Spinal cord (tissue), 10 donors: ENCODE measurements around the gene TADA2B. TPM values are rescaled to one million over a fixed set of nuclear protein-coding genes. Genes with fewer than 3 reads are reported as not detected.

Source experiments
- DNase-seq, 6 donors: peaks; one replicate each; pipeline versions ENCODE4 v3.0.0 to v3.0.0-alpha.2; 2013 to 2015; ENCODE audit warnings: low spot score in 6 of 6, low read depth in 4 of 6
- H3K27ac ChIP-seq: one replicate; pipeline ENCODE4 v1.5.1; 2013; ENCODE audit warnings: low read depth, low read length, control low read depth
- H3K27me3 ChIP-seq: one replicate; pipeline ENCODE4 v1.6.1; 2013; ENCODE audit warnings: low read length; ENCODE audit not compliant: control insufficient read depth, insufficient read depth
- H3K36me3 ChIP-seq: one replicate; pipeline ENCODE4 v1.6.1; 2013; ENCODE audit warnings: low read length; ENCODE audit not compliant: control insufficient read depth, insufficient read depth
- H3K4me1 ChIP-seq: one replicate; pipeline ENCODE4 v1.6.1; 2013; ENCODE audit warnings: low read length; ENCODE audit not compliant: control insufficient read depth, insufficient read depth
- H3K4me3 ChIP-seq: one replicate; pipeline ENCODE4 v1.5.1; 2013; ENCODE audit warnings: low read depth, low read length, control low read depth
- H3K9me3 ChIP-seq: one replicate; pipeline ENCODE4 v1.6.1; 2013; ENCODE audit warnings: low read length; ENCODE audit not compliant: control insufficient read depth, insufficient read depth
- WGBS: methylation state at CpG from one replicate; pipeline ENCODE4 v1.1.5; 2013; ENCODE audit warnings: missing lambda C conversion rate; ENCODE audit not compliant: insufficient coverage; 5-methylcytosine and 5-hydroxymethylcytosine counted together
- polyA plus RNA-seq, 2 donors: library from polyadenylated mRNA; unstranded; fragments of 120-200 nt; gene quantifications; one replicate each; pipeline ENCODE4 v1.2.1, GENCODE V29; 2013; ENCODE audit not compliant: insufficient read length in 2 of 2
- total RNA-seq, 2 donors: library from RNA; depleted of rRNA in 1 of 2; stranded (reverse); fragments of 120-200 nt in 1 of 2; fragments of >200 nt in 1 of 2; gene quantifications; one replicate each; pipeline versions ENCODE4 v1.2.3 to v1.2.4, GENCODE V29; 2013 to 2014
- donor health status: healthy.

The TADA2B gene
- total and polyA plus RNA-seq, 4 donors = 16.3 to 30.1 (median 22.4) TPM

DNA sequence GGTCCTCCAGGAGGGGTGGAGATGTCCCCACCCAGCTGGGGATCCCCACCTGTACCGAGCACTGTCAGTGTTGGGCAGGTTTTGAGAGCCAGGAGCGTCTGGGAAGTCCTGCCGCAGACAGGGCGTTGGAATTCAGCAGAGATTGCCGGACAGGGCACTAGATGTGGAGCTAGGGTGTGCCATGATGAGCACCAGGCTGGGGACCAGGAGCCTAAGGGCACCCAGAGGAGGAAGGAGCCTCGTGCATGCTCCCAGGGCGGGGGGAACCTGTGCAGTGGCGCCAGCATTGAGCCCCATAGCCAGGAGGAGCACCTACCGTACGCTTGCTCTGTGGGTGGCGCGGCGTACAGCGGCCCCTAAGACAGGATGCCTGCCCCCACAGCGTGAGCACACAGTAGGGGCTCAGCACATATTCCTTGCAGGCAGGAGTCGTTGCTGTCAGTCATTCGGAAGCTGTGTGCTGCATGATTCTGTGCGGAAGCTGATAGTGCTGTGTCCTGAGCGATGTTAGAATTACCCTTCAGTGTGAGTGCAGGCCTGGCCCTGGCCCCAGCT is 18.8 kb upstream of the TADA2B start:
- Histone ChIP-seq H3K4me3 (no peak overlapping the region), H3K27ac (no peak overlapping the region)

DNA sequence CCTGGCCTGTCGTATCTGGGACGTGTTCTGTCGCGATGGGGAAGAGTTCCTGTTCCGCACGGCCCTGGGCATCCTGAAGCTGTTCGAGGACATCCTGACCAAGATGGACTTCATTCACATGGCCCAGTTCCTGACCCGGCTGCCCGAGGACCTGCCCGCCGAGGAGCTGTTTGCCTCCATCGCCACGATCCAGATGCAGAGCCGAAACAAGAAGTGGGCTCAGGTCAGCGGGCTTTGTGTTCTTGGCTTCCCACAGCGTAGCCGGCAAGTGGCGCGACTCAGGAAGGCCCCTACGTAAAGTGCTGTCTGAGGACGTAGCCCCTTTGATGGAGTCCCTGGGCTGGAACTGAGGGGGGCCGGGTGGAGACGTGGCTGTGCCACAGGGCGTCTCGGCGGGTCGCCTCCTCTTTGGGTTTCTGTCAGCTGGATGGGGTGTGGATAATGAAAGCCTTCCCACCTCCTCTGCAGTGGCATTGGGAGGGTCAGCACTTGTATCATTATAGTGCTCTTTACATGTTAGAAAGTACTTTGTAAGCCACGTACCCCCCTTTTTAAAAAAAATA is 18.1 kb upstream of the TADA2B start:
- H3K4me3 ChIP-seq = no peak overlapping the region
- H3K36me3 ChIP-seq = peaks cover 85% of the 10 kb centered on the region
- H3K27ac ChIP-seq = no peak overlapping the region
- H3K4me1 ChIP-seq = no peaks in the 10 kb centered on the region
- 92% methylated on average over 23 of the region's 28 CpGs for WGBS
- DNase-seq = no peak
- no peaks in the 10 kb centered on the region for H3K9me3 ChIP-seq
- no peaks in the 10 kb centered on the region for H3K27me3 ChIP-seq

More for the DNA sequence above, 18.8 kb upstream of the TADA2B start:
- no peak for DNase-seq
- Histone ChIP-seq H3K27me3 (no peaks in the 10 kb centered on the region), H3K9me3 (no peaks in the 10 kb centered on the region), H3K4me1 (no peaks in the 10 kb centered on the region), H3K36me3 (peaks cover 79% of the 10 kb centered on the region)
- 97% methylated on average over 18 of the region's 19 CpGs for WGBS

DNA sequence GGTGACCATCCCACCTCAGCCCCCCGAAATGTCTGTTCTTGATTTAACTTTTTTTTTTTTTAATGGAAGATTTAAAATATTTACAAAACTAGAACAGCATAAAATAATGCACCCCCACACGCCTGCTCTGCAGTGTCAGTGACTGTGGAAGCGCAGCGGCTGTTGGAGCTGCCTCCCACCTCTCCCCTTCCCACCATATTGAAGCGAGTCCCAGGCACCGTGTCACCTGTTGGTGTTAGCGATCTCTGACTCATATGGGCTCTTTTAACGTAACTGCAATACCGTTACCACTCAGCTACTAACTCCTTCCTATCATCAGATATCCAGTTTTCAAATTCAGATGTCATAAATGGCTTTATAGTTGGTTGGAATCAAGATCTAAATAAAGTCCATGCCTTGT is 17.1 kb upstream of the TADA2B start:
- WGBS = 96% methylated on average over 6 of the region's 9 CpGs
- Histone ChIP-seq H3K27ac (no peak overlapping the region), H3K36me3 (peaks cover 87% of the 10 kb centered on the region)

DNA sequence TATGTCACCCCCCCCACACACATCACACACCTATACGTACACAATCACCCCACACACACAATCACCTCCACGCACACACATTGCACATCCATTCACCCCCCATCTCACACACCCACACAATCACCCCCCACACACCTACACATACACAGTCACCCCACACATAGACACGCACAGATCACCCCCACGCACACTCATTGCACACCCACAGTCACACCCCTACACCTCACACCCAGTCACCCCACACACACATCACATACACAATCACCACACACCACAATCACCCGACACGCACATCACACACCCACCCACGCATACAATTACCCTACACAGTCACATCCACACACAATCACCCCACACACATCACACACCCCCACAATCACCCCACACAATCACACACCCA is 15.9 kb upstream of the TADA2B start:
- Histone ChIP-seq H3K4me3 (no peak overlapping the region), H3K27me3 (no peaks in the 10 kb centered on the region), H3K4me1 (no peaks in the 10 kb centered on the region), H3K36me3 (peaks cover 88% of the 10 kb centered on the region), H3K27ac (no peak overlapping the region), H3K9me3 (no peaks in the 10 kb centered on the region)
- DNase-seq = no peak
- WGBS = 97% methylated on average over 7 of the region's 7 CpGs

More for the DNA sequence above, 17.1 kb upstream of the TADA2B start:
- Histone ChIP-seq H3K4me1 (no peaks in the 10 kb centered on the region), H3K9me3 (no peaks in the 10 kb centered on the region), H3K27me3 (no peaks in the 10 kb centered on the region), H3K4me3 (no peak overlapping the region)
- no peak for DNase-seq

DNA sequence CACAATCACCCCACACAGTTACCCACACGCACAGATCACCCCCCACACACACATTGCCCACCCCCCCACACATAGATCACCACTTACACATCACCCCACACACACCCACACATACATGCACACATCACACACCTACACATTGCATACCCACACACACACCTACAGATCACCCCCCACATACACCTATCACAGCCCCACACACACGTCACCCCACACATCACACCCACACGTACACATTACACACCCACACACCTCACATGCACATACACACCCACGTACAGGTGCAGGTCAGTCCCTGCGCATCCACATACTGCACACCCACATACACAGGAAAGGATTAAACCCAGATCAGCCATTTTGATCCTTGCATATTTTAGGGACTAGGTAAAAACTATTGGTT is 15.3 kb upstream of the TADA2B start:
- Histone ChIP-seq H3K27ac (no peak overlapping the region), H3K27me3 (no peaks in the 10 kb centered on the region), H3K9me3 (no peaks in the 10 kb centered on the region), H3K4me1 (no peaks in the 10 kb centered on the region), H3K36me3 (peaks cover 89% of the 10 kb centered on the region), H3K4me3 (no peak overlapping the region)
- WGBS = 94% methylated on average over 4 of the region's 5 CpGs
- DNase-seq = no peak

DNA sequence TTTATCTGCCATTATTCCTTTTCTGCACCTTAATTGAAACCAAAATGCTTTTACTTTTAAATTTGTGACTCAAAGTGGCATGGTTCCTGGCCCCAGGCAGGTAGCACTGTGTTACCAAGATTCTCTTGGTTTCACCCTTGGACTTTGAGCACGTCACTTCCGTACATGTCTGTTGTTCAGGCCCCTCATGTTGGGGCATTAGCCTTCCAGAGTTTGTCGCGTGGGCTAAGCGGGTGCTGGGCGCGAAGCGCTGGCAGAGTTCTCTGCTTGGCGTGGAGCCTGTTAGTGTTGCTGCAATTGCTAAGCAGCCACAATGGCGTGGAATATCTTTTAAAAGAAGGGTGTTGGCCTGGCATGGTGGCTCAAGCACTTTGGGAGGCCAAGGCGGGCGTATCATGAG is 14.0 kb upstream of the TADA2B start:
- DNase-seq = no peak
- no peak overlapping the region for H3K27ac ChIP-seq
- H3K27me3 ChIP-seq = no peaks in the 10 kb centered on the region
- no peaks in the 10 kb centered on the region for H3K4me1 ChIP-seq
- H3K4me3 ChIP-seq = no peak overlapping the region
- 90% methylated on average over 12 of the region's 12 CpGs for WGBS
- peaks cover 86% of the 10 kb centered on the region for H3K36me3 ChIP-seq
- H3K9me3 ChIP-seq = no peaks in the 10 kb centered on the region

DNA sequence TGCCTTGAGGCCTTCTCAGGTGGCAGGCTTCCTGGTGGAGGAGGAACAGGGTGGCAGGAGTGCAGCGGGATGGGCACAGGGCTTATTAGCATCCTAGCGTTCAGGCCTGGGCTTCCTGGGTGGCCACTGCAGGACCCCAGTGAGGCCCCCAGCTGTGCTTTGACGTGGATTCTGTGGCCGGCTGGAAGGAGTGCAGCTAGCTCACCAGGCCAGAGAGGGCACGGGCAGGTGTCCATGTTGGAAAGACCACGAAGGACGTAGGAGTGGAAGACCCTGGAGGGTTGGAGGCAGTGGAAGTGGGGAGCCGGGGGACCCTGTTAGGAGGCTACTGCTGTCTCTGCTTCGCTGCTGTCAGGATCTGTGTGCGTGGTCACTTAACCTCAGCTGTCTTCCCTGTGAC is 13.3 kb upstream of the TADA2B start:
- 90% methylated on average over 10 of the region's 10 CpGs for WGBS
- no peaks in the 10 kb centered on the region for H3K9me3 ChIP-seq
- no peaks in the 10 kb centered on the region for H3K27me3 ChIP-seq
- H3K4me1 ChIP-seq = no peaks in the 10 kb centered on the region
- no peak overlapping the region for H3K4me3 ChIP-seq
- peaks cover 79% of the 10 kb centered on the region for H3K36me3 ChIP-seq
- H3K27ac ChIP-seq = no peak overlapping the region
- DNase-seq = no peak

DNA sequence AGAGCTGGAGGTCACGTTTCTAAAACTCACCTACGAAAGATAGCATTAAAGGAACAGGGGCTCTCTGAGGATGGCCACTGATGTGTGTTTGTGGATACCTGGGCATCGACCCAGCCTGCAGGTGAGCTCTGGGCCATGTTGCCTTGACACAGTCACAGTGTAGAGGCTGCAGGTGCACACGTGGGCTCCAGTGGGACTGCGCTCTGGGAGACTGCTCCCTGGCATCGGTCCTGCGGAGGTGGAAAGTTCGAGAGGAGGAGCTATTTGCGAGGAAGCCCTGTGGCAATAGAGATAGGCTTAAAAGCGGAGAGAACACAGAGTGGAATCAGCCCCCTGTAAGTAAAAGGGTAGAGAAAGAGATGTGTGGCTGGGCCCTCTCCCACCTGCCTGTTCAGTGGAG is 12.3 kb upstream of the TADA2B start:
- no peak for DNase-seq
- no peaks in the 10 kb centered on the region for H3K4me1 ChIP-seq
- no peak overlapping the region for H3K4me3 ChIP-seq
- no peaks in the 10 kb centered on the region for H3K9me3 ChIP-seq
- WGBS = 98% methylated on average over 10 of the region's 10 CpGs
- no peaks in the 10 kb centered on the region for H3K27me3 ChIP-seq
- peaks cover 71% of the 10 kb centered on the region for H3K36me3 ChIP-seq
- no peak overlapping the region for H3K27ac ChIP-seq

DNA sequence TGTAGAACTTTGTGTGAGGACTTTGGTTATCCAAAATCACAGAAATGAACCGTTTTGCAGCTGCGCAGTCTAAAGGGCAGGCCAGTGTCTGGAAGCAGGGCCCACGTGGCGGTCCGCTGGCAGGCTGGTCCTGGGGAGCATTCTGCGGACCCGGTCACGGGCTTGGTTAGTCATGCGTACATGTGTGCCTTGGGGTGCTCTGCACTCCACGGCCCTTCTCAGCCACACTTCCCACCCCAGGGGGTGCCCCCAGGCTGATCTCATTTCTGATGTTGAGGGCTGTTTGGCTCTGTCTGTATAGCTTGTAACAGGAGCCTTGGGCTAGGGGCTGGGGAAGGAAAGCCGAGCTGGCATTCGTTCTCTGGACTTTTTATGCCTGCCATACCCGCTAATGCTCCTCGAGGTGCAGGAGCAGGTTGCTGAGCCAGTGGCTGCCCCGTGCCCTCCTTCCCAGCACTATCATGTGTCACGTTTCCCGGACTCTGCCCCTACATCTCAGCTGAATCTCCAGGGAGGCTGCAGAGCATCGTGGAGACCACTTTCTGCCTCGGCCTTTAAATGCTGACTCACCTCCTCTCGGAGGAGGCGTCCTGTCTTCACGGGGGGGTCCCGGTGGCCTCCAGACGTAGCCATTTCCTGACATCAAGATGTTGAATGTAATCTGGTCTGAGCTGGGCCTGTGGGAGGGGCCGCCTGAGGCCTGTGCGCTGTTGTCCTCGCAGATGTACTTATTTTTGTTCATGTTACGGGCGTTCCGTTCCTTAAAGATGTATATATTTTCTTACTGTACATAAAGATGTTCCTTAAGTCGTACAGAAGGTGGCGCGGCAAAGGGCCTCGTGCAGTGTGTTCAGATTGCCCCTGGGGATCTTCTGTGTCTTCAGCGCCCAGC is 11.4 kb upstream of the TADA2B start:
- Histone ChIP-seq H3K9me3 (no peaks in the 10 kb centered on the region), H3K4me3 (no peak overlapping the region), H3K27me3 (no peaks in the 10 kb centered on the region), H3K4me1 (no peaks in the 10 kb centered on the region), H3K36me3 (peaks cover 67% of the 10 kb centered on the region), H3K27ac (no peak overlapping the region)
- 91% methylated on average over 28 of the region's 35 CpGs for WGBS
- DNase-seq = no peak
